Measurements from ENCODE around the gene ZNF622. TPM values are rescaled to one million over a fixed set of nuclear protein-coding genes. Genes with fewer than 3 reads are reported as not detected.

The ZNF622 gene
- total RNA-seq, 2 experiments from 2014 or later, result 52.5 to 54.1 TPM

- Mint-ChIP-seq H3K4me1 (ENCODE audit: low read depth) (no peaks in the 10 kb centered on the region), H3K4me3 (no peak overlapping the region), H3K27ac (no peak overlapping the region), H3K27me3 (peaks cover 24% of the 10 kb centered on the region), H3K9me3 (peaks cover 7% of the 10 kb centered on the region), H3K36me3 (ENCODE audit: low read depth) (no peaks in the 10 kb centered on the region)
- ATAC-seq (ENCODE audit: poor library complexity) (no peak), DNase-seq (no peak)
- no peak overlapping the region for H3K4me3 ChIP-seq (ENCODE audit: low read length)
- H3K27ac ChIP-seq (ENCODE audit: low read depth in 1 of 2, low read length in 2 of 2), result no peak overlapping the region
- CTCF ChIA-PET, result no interaction called here
- no peaks in the 10 kb centered on the region for H3K36me3 ChIP-seq (ENCODE audit: insufficient read depth, low read length)
- no peaks in the 10 kb centered on the region for H3K9me3 ChIP-seq (ENCODE audit: control insufficient read depth in 1 of 2, insufficient read depth in 1 of 2, low read length in 2 of 2)
- intact Hi-C loops (cut with DNase I, micrococcal nuclease), result no loop called here
- H3K27me3 ChIP-seq (ENCODE audit: control insufficient read depth in 1 of 2, insufficient read depth in 2 of 2, low read length in 2 of 2), result no peaks in the 10 kb centered on the region
- H3K4me1 ChIP-seq (ENCODE audit: insufficient read depth, low read length), result no peaks in the 10 kb centered on the region
- TF ChIP-seq CTCF (IDR thresholded peaks at IDR 0.05), result no peak
- POLR2A ChIA-PET, result no interaction called here
Observed at GRCh38 chr5:16406023-16406422, 59.6 kb downstream of the ZNF622 start.

Other genes starting within 250 kb of the ZNF622 start
- 10 to 100 TPM; 68.9 to 69.7 TPM for gene RETREG1, start 151.2 kb upstream of the ZNF622 start, total RNA-seq

All from CD4-positive, alpha-beta T cell (primary cell).